ENCODE data around the gene DPM3. TPM values are rescaled to one million over a fixed set of nuclear protein-coding genes. Genes with fewer than 3 reads are reported as not detected.

Gene DPM3
- total and polyA plus RNA-seq, 2 of the 13 experiments (the other 11 are each of a cell fraction or from before 2014, with no cell fraction given), result 23.2 to 53.4 TPM

DNA sequence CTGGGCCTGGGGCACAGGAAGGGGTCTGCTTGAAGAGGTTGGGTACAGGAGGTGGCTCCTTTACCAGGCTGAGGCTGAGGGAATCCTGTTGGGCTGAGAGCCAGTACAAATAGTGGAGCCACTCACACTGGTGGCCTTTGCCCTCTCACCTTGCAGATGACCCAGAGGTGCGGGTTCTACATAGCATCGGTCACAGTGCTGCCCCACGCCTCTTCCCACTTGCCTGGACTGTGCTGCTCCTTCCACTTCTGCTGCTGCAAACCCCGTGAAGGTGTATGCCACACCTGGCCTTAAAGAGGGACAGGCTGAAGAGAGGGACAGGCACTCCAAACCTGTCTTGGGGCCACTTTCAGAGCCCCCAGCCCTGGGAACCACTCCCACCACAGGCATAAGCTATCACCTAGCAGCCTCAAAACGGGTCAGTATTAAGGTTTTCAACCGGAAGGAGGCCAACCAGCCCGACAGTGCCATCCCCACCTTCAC lies 6.5 kb downstream of the DPM3 start (continued):
- TF ChIP-seq, protein P1, sequence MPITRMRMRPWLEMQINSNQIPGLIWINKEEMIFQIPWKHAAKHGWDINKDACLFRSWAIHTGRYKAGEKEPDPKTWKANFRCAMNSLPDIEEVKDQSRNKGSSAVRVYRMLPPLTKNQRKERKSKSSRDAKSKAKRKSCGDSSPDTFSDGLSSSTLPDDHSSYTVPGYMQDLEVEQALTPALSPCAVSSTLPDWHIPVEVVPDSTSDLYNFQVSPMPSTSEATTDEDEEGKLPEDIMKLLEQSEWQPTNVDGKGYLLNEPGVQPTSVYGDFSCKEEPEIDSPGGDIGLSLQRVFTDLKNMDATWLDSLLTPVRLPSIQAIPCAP (CRISPR knock-in tag; IDR thresholded peaks at IDR 0.05; ENCODE audit: low read depth), result no peak
- no peak for TF ChIP-seq NFKBIZ (CRISPR knock-in tag; IDR thresholded peaks at IDR 0.05)
- TF ChIP-seq ZNF775 (CRISPR knock-in tag; IDR thresholded peaks at IDR 0.05; ENCODE audit: borderline replicate concordance), result no peak
- TF ChIP-seq, protein P2, sequence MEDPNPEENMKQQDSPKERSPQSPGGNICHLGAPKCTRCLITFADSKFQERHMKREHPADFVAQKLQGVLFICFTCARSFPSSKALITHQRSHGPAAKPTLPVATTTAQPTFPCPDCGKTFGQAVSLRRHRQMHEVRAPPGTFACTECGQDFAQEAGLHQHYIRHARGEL (CRISPR knock-in tag; IDR thresholded peaks at IDR 0.05), result no peak
- no peak for TF ChIP-seq KDM3A (CRISPR knock-in tag; IDR thresholded peaks at IDR 0.05; ENCODE audit: low read depth)
- no peak for TF ChIP-seq ZNF776 (CRISPR knock-in tag; IDR thresholded peaks at IDR 0.05)
- TF ChIP-seq, protein P3, sequence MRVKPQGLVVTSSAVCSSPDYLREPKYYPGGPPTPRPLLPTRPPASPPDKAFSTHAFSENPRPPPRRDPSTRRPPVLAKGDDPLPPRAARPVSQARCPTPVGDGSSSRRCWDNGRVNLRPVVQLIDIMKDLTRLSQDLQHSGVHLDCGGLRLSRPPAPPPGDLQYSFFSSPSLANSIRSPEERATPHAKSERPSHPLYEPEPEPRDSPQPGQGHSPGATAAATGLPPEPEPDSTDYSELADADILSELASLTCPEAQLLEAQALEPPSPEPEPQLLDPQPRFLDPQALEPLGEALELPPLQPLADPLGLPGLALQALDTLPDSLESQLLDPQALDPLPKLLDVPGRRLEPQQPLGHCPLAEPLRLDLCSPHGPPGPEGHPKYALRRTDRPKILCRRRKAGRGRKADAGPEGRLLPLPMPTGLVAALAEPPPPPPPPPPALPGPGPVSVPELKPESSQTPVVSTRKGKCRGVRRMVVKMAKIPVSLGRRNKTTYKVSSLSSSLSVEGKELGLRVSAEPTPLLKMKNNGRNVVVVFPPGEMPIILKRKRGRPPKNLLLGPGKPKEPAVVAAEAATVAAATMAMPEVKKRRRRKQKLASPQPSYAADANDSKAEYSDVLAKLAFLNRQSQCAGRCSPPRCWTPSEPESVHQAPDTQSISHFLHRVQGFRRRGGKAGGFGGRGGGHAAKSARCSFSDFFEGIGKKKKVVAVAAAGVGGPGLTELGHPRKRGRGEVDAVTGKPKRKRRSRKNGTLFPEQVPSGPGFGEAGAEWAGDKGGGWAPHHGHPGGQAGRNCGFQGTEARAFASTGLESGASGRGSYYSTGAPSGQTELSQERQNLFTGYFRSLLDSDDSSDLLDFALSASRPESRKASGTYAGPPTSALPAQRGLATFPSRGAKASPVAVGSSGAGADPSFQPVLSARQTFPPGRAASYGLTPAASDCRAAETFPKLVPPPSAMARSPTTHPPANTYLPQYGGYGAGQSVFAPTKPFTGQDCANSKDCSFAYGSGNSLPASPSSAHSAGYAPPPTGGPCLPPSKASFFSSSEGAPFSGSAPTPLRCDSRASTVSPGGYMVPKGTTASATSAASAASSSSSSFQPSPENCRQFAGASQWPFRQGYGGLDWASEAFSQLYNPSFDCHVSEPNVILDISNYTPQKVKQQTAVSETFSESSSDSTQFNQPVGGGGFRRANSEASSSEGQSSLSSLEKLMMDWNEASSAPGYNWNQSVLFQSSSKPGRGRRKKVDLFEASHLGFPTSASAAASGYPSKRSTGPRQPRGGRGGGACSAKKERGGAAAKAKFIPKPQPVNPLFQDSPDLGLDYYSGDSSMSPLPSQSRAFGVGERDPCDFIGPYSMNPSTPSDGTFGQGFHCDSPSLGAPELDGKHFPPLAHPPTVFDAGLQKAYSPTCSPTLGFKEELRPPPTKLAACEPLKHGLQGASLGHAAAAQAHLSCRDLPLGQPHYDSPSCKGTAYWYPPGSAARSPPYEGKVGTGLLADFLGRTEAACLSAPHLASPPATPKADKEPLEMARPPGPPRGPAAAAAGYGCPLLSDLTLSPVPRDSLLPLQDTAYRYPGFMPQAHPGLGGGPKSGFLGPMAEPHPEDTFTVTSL (CRISPR knock-in tag; IDR thresholded peaks at IDR 0.05; ENCODE audit: borderline replicate concordance), result no peak
- TF ChIP-seq, protein P4, sequence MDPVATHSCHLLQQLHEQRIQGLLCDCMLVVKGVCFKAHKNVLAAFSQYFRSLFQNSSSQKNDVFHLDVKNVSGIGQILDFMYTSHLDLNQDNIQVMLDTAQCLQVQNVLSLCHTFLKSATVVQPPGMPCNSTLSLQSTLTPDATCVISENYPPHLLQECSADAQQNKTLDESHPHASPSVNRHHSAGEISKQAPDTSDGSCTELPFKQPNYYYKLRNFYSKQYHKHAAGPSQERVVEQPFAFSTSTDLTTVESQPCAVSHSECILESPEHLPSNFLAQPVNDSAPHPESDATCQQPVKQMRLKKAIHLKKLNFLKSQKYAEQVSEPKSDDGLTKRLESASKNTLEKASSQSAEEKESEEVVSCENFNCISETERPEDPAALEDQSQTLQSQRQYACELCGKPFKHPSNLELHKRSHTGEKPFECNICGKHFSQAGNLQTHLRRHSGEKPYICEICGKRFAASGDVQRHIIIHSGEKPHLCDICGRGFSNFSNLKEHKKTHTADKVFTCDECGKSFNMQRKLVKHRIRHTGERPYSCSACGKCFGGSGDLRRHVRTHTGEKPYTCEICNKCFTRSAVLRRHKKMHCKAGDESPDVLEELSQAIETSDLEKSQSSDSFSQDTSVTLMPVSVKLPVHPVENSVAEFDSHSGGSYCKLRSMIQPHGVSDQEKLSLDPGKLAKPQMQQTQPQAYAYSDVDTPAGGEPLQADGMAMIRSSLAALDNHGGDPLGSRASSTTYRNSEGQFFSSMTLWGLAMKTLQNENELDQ (CRISPR knock-in tag; IDR thresholded peaks at IDR 0.05; ENCODE audit: borderline replicate concordance), result no peak
- TF ChIP-seq ZNF260 (CRISPR knock-in tag; IDR thresholded peaks at IDR 0.05; ENCODE audit: borderline replicate concordance, low read depth), result no peak
- TF ChIP-seq, protein P5, sequence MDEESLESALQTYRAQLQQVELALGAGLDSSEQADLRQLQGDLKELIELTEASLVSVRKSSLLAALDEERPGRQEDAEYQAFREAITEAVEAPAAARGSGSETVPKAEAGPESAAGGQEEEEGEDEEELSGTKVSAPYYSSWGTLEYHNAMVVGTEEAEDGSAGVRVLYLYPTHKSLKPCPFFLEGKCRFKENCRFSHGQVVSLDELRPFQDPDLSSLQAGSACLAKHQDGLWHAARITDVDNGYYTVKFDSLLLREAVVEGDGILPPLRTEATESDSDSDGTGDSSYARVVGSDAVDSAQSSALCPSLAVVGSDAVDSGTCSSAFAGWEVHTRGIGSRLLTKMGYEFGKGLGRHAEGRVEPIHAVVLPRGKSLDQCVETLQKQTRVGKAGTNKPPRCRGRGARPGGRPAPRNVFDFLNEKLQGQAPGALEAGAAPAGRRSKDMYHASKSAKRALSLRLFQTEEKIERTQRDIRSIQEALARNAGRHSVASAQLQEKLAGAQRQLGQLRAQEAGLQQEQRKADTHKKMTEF (CRISPR knock-in tag; IDR thresholded peaks at IDR 0.05), result no peak
- TF ChIP-seq TCF7L2 (IDR thresholded peaks at IDR 0.05; ENCODE audit: low read depth, low read length), result no peak
- TF ChIP-seq ZNF160 (CRISPR knock-in tag; IDR thresholded peaks at IDR 0.05), result no peak
- peak; percentile 31; the same call in 1 of the 2 replicates for TF ChIP-seq HOXA3 (CRISPR knock-in tag; IDR thresholded peaks at IDR 0.05)
- no peak for TF ChIP-seq FOXK1 (CRISPR knock-in tag; IDR thresholded peaks at IDR 0.05; ENCODE audit: borderline replicate concordance, low read depth)
- no peak for TF ChIP-seq ZNF234 (CRISPR knock-in tag; conservative IDR thresholded peaks at IDR 0.05)
- no peak for TF ChIP-seq NFE2L2 (IDR thresholded peaks at IDR 0.05; ENCODE audit: low read length)
- no peak for TF ChIP-seq ZSCAN21 (CRISPR knock-in tag; IDR thresholded peaks at IDR 0.05; ENCODE audit: borderline replicate concordance)
- TF ChIP-seq TBX2 (CRISPR knock-in tag; IDR thresholded peaks at IDR 0.05; ENCODE audit: borderline replicate concordance), result no peak; the same call in 1 of the 2 replicates
- 0 out of 2 replicates have a peak, but pooled peaks have one; percentile 46 for TF ChIP-seq ZNF550 (CRISPR knock-in tag; IDR thresholded peaks at IDR 0.05; ENCODE audit: borderline replicate concordance)
- TF ChIP-seq MED13 (CRISPR knock-in tag; IDR thresholded peaks at IDR 0.05), result no peak
